Left cardiac atrium (tissue), 4 donors: ENCODE data around the gene TRIM29. TPM values are rescaled to one million over a fixed set of nuclear protein-coding genes. Genes with fewer than 3 reads are reported as not detected.

Experiments
- ATAC-seq, 2 donors: fragments of 200-7000 bp; cut with Tn5 transposase; one replicate each; pipeline ENCODE4 v1.9.1; 2020; ENCODE audit warnings: mild to moderate bottlenecking in 2 of 2, moderate library complexity in 2 of 2
- DNase-seq: peaks from one replicate; pipeline ENCODE4 v3.0.0-alpha.2; 2020
- intact Hi-C, 2 donors: fragments of 100-400 bp; cut with DNase I; formaldehyde crosslinking; loops; one replicate each; pipeline versions ENCODE4 v1.14.1 to v1.15.1; 2022 to 2023
- total RNA-seq, 2 donors: library from RNA; stranded (reverse); fragmentation: NEBNext Ultra II Directional; extraction: Animal tissue kit (Norgen Biotek cat#: 25700); gene quantifications; one replicate each; pipeline ENCODE4 v1.2.1, GENCODE V29; 2021
- donor health status: DM: no; HTN: yes; CAD: no.
- donor health status: DM: no; HTN: yes; CAD: no; lungs with severe emphysema.
- donor health status: DM: yes; HTN: yes; CAD: no.
- donor health status: Dilated cardiomyopathy.

The TRIM29 gene
- total RNA-seq, 2 donors from 2014 or later: 0.50 TPM; not detected in 1

GRCh38 chr11:120108154-120108784 is 29.6 kb downstream of the TRIM29 start:
- ATAC-seq: peak; percentile 90 to 93
- intact Hi-C loops: loop anchor here (1.0 to 10.0 kb wide), 5 partner anchors 426 to 626 kb away; no protein-coding TSS in a partner anchor
- peak; percentile 72 for DNase-seq

- no peak for DNase-seq
- peak in 1 of 2 donors; percentile 2 for ATAC-seq
- intact Hi-C loops: loop anchor here (1.0 to 10.0 kb wide), 5 partner anchors 425 to 625 kb away; no protein-coding TSS in a partner anchor
Measured at GRCh38 chr11:120107692-120108091, 30.2 kb downstream of the TRIM29 start.

- ATAC-seq (no peak), DNase-seq (no peak)
- intact Hi-C loops: loop anchor here (5.0 to 10.0 kb wide), 4 partner anchors 424 to 624 kb away; no protein-coding TSS in a partner anchor
Measured at GRCh38 chr11:120106354-120107150, 31.4 kb downstream of the TRIM29 start.

DNA sequence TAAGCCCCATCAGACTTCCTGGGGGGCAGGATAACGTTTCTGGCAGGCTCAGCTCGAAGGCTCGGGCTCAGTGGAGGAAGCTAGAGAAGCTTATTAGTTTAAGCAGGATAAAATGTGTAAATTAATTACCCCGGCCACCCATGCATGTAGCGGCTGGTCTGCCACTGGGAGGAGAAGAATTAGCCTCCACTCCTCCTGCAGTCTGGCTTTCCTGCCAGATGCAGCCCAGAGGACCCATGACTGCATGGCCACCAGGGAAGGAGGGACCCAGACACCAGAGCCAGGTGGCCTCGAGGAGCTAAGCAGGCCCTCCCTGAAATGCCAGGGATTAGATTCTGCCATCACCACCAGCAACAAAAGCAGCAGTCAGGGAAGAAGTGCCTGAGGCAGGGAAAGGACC is 32.3 kb downstream of the TRIM29 start:
- intact Hi-C loops: loop anchor here (5.0 to 10.0 kb wide), 4 partner anchors 423 to 623 kb away; no protein-coding TSS in a partner anchor
- DNase-seq: no peak

DNA sequence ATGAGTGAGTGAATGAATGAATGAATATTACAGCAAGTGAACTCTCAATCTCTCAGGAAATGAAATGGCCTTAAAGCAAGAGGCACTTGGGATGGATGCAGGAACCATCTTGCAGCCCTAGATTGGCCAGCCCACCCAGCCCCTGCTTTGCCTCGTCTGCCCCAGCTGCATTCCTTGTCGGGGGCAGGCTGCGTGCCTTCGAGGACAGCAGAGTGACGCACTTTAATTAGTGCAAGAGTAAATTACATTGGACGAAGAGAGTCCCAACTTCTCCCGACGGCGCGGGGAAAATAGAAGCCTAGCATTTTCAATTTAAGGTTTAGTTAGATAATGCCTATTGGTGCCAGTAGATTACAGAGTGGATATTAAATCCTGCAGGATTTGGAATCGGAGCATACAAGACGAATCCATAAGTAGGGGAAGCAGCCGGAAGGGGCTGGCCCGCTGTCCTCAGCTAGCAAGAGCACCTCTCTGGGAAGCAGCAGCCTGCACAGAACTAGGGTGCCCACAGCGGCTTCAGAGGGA is 33.8 kb downstream of the TRIM29 start:
- intact Hi-C loops: loop anchor here in 1 of 2 donors (10.0 kb wide), 1 partner anchor 619 kb away; no protein-coding TSS in a partner anchor
- DNase-seq (no peak), ATAC-seq (no peak)

More for the DNA sequence above, 32.3 kb downstream of the TRIM29 start:
- no peak for ATAC-seq

GRCh38 chr11:120102864-120103122 is 35.1 kb downstream of the TRIM29 start:
- ATAC-seq (no peak), DNase-seq (no peak)
- intact Hi-C loops: loop anchor here in 1 of 2 donors (10.0 kb wide), 1 partner anchor 618 kb away; no protein-coding TSS in a partner anchor

- ATAC-seq: no peak
- DNase-seq: no peak
- intact Hi-C loops: loop anchor here in 1 of 2 donors (10.0 kb wide), 1 partner anchor 617 kb away; no protein-coding TSS in a partner anchor
Measured at GRCh38 chr11:120102050-120102863, 35.7 kb downstream of the TRIM29 start.

- intact Hi-C loops: no loop called here
- no peak for ATAC-seq
- no peak for DNase-seq
Measured at GRCh38 chr11:120098503-120099020, 39.4 kb downstream of the TRIM29 start.

GRCh38 chr11:120097721-120098385 is 40.1 kb downstream of the TRIM29 start:
- ATAC-seq: no peak
- intact Hi-C loops: no loop called here
- no peak for DNase-seq

GRCh38 chr11:120096369-120097191 is 41.3 kb downstream of the TRIM29 start:
- DNase-seq: no peak
- ATAC-seq: peak in 1 of 2 donors; percentile 80
- intact Hi-C loops: no loop called here

DNA sequence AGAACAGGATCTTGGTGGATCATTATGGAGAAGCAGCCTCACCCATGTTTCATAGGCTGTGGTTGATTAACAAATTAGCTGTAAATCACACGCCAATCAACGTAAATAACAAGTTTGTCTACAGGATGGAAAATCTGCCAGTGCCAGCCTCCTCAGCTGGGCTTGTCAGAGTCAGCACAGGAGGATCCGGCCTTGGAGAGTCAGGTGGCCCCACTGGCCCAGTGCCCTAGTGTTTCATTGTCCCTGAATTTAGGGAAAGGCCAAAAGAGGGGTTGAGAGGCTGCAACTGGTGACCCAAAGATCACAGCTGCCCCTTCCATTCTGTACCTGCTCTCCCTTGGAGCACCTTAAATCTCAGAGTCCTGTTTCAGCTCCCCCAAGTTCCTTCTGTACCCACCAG is 42.4 kb downstream of the TRIM29 start:
- no peak for DNase-seq
- intact Hi-C loops: no loop called here
- no peak for ATAC-seq

- no peak for ATAC-seq
- no peak for DNase-seq
- intact Hi-C loops: no loop called here
Measured at GRCh38 chr11:120091701-120092100, 46.2 kb downstream of the TRIM29 start.

DNA sequence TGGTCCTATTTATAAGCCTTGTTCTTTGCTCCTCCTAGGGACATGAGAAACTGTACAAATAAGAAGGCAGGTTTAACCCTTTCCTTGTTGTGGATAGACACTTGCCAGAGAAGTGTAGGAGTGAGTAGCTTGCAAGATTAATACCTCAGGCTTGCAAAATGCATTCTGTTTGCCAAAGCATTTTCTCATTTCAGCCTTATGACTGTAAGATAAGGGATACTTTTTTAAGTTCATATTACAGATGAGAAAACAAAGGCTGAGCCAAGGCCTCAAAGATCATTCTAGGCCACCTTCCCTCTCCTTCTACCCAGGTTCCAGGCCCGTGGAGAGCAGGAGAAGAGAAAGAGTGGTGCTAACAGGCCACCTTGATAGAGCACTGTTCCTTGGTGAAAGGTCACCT is 46.8 kb downstream of the TRIM29 start:
- peak; percentile 28 to 79 for ATAC-seq
- intact Hi-C loops: no loop called here
- DNase-seq: no peak

GRCh38 chr11:120090411-120090810 is 47.5 kb downstream of the TRIM29 start:
- no peak for DNase-seq
- intact Hi-C loops: no loop called here
- ATAC-seq: no peak

- DNase-seq (no peak), ATAC-seq (peak; percentile 17 to 61)
- intact Hi-C loops: no loop called here
Measured at GRCh38 chr11:120089036-120090001, 48.6 kb downstream of the TRIM29 start.

DNA sequence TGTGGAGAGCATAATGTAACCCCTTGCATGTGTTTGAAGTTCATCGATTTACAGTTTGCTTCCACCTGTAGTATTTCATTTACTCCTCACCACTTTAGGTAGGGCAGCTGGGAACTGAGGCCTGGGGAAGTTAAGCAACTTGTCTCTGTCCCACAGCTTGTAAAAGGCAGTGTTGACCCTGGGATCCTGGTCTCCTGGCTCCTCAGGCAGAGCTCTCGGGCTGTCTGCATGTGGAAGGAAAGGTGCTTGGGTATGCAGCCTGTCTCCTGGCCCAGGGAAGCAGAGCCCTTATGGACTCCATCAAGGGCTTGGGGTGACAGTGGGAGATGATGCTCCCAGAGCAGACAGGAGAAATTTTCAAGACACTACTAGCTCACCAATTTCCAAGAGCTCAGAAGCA is 49.9 kb downstream of the TRIM29 start:
- ATAC-seq: no peak
- DNase-seq: no peak
- intact Hi-C loops: no loop called here

DNA sequence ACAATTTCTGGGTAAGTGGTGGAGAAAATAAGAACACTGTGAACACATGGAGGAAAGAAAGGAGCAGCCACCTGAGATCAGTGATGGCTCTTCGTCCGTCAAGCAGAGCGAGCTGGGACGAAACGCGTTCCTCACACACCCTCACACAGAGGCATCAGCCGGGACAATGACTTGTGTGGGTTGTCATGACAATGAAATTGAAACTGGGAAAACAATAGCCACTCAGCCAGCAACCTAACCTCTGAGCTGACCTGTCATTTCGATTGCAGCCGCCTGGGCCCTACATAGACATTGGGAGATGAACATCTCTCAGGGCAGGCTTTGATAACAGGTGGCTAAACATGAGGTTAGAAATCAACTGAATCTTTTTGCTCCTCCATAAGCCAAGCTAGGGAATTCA is 51.3 kb downstream of the TRIM29 start:
- DNase-seq (no peak), ATAC-seq (no peak)
- intact Hi-C loops: no loop called here
